Chondrocyte (in vitro differentiated cells): ENCODE results near the gene SHBG. TPM values are rescaled to one million over a fixed set of nuclear protein-coding genes. Genes with fewer than 3 reads are reported as not detected.
A peak's percentile ranks its signal among the peaks of the same experiment; 100 is the strongest.
"Not testable (repeated sequence)": the region's sequence is repeated elsewhere in the genome, so short reads cannot be mapped to it uniquely, and the experiment has no call there.

Source experiments
- DNase-seq: peaks from one replicate; pipeline ENCODE4 v3.0.0; 2021; ENCODE audit warnings: mixed read lengths, low spot score
- H3K27ac Mint-ChIP-seq: one replicate; pipeline ENCODE4 v1.8.0; 2021; ENCODE audit warnings: mild to moderate bottlenecking, moderate library complexity, mixed read lengths; ENCODE audit not compliant: unreplicated experiment
- H3K27me3 Mint-ChIP-seq: 2 replicates; pipeline ENCODE4 v1.8.0; 2021; ENCODE audit warnings: low read depth, mixed read lengths
- H3K36me3 Mint-ChIP-seq: 2 replicates; pipeline ENCODE4 v1.8.0; 2021; ENCODE audit warnings: low read depth, mixed read lengths
- H3K4me1 Mint-ChIP-seq: 2 replicates; pipeline ENCODE4 v1.8.0; 2021; ENCODE audit warnings: low read depth, mild to moderate bottlenecking, mixed read lengths
- H3K4me3 Mint-ChIP-seq: one replicate; pipeline ENCODE4 v1.8.0; 2021; ENCODE audit warnings: mild to moderate bottlenecking, moderate library complexity, mixed read lengths; ENCODE audit not compliant: unreplicated experiment
- H3K9me3 Mint-ChIP-seq: 2 replicates; pipeline ENCODE4 v1.8.0; 2021; ENCODE audit warnings: low read depth, mixed read lengths
- total RNA-seq: library from RNA; stranded (reverse); gene quantifications from 3 replicates; pipeline ENCODE4 v1.2.1, GENCODE V29; 2021
- TF ChIP-seq, protein P1 (sequence below): fragments of 200-600 bp; sonication (generic); IDR thresholded peaks from 2 replicates; pipeline ENCODE4 v1.5.0; 2021; ENCODE audit warnings: antibody characterized with exemption, mild to moderate bottlenecking, moderate library complexity

SHBG gene
- total RNA-seq, 1 donor from 2014 or later = 1.2 TPM

DNA sequence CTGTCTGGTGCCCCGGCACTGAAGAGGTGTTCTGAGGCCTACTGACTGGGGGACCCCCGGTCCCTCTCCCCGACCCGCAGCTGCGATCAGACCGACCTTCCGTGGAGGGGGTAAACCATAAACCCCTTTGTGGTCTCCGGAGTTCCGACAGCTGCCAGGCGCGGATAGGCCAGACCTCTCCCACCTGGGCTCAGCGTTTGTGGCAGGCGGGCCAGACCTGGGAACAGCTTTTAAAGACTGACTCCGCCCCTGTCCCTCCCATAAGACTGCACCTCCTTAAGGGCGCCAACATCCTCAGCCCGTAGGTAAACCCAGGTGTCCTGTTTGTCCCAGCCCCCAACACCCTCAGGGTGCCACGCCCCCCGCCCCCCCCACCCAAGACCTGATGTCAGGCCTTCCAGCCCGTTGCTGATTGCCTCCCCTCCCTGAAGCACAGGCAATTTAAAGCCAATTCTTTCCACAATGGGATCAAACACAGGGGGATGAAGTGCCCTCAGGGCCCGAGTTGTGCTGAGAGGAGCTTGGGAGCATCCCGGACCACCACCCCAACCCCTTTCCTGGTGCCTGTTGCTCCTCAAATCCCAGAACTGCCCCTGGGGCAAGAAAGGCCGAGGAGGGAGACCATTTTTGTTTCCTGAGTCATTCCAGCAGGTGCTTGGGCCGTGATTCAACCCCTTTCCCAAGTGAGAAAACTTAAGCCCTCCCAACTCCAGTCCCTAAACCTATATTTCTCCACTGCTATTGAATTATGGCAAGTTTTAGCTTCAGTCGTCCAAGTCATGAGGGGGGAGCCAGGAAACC lies 39.8 kb upstream of the SHBG start, which contains the start of gene SOX15:
SOX15 (minus strand) TSS at position 204 of the 801 bp plus-strand sequence. CDS start 418 bp downstream, outside the sequence.
- Mint-ChIP-seq H3K27ac (peak within 1 kb of the TSS; percentile 95), H3K9me3 (no peaks in the 10 kb centered on the region), H3K27me3 (no peaks in the 10 kb centered on the region), H3K4me3 (no peak within 1 kb of the TSS), H3K36me3 (peaks cover 33% of the 10 kb centered on the region), H3K4me1 (peaks cover 37% of the 10 kb centered on the region)
- DNase-seq = no peak
- TF ChIP-seq, protein P1, sequence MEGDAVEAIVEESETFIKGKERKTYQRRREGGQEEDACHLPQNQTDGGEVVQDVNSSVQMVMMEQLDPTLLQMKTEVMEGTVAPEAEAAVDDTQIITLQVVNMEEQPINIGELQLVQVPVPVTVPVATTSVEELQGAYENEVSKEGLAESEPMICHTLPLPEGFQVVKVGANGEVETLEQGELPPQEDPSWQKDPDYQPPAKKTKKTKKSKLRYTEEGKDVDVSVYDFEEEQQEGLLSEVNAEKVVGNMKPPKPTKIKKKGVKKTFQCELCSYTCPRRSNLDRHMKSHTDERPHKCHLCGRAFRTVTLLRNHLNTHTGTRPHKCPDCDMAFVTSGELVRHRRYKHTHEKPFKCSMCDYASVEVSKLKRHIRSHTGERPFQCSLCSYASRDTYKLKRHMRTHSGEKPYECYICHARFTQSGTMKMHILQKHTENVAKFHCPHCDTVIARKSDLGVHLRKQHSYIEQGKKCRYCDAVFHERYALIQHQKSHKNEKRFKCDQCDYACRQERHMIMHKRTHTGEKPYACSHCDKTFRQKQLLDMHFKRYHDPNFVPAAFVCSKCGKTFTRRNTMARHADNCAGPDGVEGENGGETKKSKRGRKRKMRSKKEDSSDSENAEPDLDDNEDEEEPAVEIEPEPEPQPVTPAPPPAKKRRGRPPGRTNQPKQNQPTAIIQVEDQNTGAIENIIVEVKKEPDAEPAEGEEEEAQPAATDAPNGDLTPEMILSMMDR = no peak

DNA sequence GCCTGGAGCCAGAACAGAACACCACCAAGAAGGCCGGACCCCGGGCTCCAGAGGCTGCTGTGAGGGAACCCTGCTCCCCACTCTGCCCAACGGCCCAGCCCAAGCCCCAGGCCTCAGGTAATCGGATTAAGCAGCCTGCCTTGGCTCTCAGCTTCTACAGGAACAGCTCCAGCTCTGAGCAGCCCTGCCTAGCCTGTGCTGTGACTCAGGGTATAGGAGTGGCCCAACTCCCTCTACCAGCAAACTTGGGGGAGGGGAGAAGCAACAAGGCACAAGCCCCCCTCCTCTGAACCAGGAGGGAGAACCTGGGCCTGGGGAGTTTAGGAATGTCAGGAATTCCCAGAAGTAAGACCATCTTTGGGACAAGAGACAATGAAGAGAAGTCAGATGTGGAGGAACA lies 39.2 kb upstream of the SHBG start:
- no peak for DNase-seq
- peaks cover 32% of the 10 kb centered on the region for H3K4me1 Mint-ChIP-seq
- TF ChIP-seq, protein P1 = no peak
- H3K27ac Mint-ChIP-seq = peak overlapping the region; percentile 95
- no peaks in the 10 kb centered on the region for H3K27me3 Mint-ChIP-seq
- no peaks in the 10 kb centered on the region for H3K9me3 Mint-ChIP-seq
- H3K36me3 Mint-ChIP-seq = peaks cover 39% of the 10 kb centered on the region
- no peak overlapping the region for H3K4me3 Mint-ChIP-seq

DNA sequence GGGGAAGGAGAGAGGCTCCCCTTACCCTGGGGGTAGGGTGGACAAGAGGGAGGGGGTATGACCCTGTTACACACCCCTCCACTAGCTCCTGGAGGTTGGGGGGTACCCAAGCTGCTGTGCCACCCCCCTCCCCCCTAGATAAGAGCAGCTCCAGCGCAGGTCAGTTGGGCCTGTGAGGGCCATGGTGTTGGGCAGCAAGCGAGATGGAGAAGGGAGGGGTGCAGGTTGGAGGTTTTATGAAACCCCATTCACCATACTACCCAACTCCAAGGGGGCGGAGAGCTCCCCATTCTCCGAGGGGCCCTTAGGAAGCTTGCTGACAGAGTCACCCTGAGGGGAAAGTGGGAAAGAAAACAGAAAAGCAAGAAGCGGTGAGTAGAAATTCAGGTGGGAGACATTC lies 38.3 kb upstream of the SHBG start:
- no peak for DNase-seq
- Mint-ChIP-seq H3K36me3 (peaks cover 41% of the 10 kb centered on the region), H3K27me3 (no peaks in the 10 kb centered on the region), H3K9me3 (no peaks in the 10 kb centered on the region), H3K4me1 (peaks cover 32% of the 10 kb centered on the region), H3K4me3 (no peak overlapping the region), H3K27ac (peak overlapping the region; percentile 95)
- TF ChIP-seq, protein P1 = no peak

DNA sequence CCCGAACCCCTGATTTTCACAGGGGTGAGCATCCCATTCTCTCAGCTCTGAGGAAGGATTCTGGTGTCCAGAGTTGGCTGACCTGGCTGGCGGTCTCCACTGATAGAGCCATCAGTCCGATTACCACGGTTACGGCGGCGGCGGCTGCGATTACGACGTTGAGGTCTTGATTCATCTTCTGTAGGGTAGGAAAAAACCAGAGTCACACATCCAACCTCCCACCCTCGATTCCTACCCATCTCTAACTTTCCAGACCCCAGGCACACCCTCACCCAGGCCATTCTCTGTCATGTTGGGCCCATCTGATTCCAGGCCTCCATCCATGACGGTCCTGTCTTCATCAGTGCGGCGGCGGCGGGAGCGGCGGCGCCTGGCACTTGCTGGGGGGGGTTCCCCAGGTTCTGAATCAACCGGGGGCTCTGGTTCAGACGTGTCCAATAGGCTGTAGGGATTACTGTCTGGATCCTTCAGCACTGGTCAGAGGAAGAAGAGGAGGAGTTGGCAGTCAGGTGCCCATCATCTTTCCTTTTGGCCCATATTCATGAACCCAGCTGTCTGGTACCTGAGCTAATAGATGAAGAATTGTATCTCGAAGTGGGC lies 37.4 kb upstream of the SHBG start:
- no peak for DNase-seq
- Mint-ChIP-seq H3K4me3 (no peak overlapping the region), H3K27me3 (no peaks in the 10 kb centered on the region), H3K4me1 (peaks cover 26% of the 10 kb centered on the region), H3K27ac (peak overlapping the region; percentile 5), H3K36me3 (peaks cover 39% of the 10 kb centered on the region), H3K9me3 (no peaks in the 10 kb centered on the region)
- TF ChIP-seq, protein P1 = no peak

DNA sequence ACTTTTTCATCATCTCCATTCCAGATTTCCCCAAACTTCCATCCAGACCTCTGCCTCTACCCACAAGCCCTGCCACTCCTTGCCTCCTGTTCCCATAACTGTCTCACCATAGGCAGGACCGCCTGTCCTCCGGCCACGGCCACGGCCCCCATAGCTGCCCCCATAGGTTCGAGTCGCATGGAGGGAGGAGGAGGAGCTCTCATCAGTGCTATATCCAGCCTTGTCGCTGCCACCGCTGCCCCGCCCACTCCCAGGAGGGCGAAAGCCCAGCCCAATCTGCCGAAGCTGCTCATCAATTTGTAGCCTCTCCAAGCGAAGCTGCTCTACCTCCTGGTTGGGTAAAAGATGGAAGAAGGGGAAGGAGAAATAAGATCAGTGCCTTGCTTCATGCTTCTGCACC lies 36.6 kb upstream of the SHBG start:
- H3K9me3 Mint-ChIP-seq = no peaks in the 10 kb centered on the region
- H3K27ac Mint-ChIP-seq = peak overlapping the region; percentile 73
- peaks cover 36% of the 10 kb centered on the region for H3K36me3 Mint-ChIP-seq
- DNase-seq = no peak
- H3K27me3 Mint-ChIP-seq = no peaks in the 10 kb centered on the region
- peaks cover 19% of the 10 kb centered on the region for H3K4me1 Mint-ChIP-seq
- TF ChIP-seq, protein P1 = no peak
- no peak overlapping the region for H3K4me3 Mint-ChIP-seq

DNA sequence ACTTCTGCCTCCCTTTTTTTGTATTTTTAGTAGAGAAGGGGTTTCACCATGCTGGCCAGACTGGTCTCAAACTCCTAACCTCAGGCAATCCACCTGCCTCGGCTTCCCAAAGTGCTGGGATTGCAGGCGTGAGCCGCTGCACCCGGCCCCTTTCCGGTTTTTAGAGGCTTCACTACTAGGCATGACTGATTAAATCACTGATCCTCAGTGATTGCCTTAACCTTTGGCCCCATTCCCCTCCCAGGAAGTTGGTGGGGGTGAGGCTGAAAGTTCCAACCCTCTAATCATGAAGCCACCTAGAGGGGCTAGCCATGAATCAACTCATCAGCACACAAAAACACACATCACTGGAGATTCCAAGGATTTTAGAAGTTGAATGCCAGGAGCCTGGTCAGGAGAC lies 32.4 kb upstream of the SHBG start:
- not testable (repeated sequence) for H3K27me3 Mint-ChIP-seq, H3K27ac Mint-ChIP-seq, H3K9me3 Mint-ChIP-seq, H3K4me3 Mint-ChIP-seq, H3K4me1 Mint-ChIP-seq, DNase-seq
- H3K36me3 Mint-ChIP-seq = peaks cover 49% of the 10 kb centered on the region
